Measurements from ENCODE around the gene PRKN.

PRKN gene

DNA sequence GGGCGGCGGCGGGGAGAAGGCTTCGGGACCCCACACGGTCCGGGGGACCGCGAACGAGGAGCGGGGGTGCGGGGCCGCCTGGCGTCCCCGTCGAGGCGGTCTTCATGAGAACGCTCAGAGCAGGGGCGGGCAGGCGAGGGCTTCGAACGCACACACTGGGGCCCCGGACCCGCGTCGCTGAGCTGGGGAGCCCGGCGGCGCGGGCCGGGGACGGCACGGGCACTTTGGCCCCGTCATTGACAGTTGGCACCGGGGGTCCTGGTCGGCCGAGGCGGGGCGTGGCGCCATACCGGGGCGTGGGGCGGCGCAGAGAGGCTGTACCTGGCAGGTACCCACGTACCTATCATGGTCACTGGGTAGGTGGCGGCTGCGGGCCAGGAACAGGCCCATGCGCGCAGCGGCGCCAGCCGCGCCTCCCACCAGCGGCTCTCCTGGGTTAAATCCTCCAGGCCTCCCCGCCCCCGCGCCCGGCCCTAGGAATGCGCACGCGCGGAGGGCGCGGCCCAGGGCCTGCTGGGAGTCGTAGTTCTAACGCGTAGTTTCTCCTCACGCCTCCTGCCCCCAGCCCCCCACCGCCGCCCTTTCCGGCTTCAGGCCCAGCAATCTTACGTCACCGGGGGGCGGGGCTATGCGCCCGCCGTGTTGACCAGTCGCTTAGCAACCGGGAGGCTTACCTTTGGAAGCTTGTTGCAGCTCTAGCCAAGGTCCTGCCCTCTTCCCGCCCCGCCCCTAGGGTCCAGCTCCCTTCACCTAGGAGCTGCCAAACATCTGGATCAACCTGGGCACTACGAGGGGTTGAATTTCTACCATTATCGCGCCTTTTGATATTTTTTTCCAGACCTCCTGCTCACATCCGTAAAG lies at the start of gene PRKN, which contains the start of gene PACRG:
PRKN (minus strand) TSS at position 445 of the 861 bp plus-strand sequence.
PACRG (plus strand) TSS at position 653 of the 861 bp plus-strand sequence.
- peak; percentile 97 for DNase-seq

DNA sequence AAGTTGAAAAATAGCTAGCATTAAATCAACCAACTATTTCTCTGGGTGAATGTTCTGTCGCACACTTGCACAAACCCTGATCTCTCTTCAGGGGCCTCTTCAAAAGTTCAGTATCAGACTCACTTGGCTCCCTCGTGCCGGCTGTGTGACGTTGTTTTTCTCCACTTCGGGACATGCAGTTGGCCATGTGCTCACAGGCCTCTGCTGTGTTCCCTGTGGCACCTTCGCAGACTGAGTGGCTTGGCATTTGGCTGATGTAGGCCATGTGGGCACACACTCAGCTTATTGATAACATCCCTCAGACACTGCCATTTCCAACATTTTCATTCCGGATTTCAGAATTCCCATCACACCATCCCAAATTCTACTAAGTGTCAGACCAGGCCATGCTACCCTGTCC lies 49.5 kb upstream of the PRKN start:
- DNase-seq: no peak

DNA sequence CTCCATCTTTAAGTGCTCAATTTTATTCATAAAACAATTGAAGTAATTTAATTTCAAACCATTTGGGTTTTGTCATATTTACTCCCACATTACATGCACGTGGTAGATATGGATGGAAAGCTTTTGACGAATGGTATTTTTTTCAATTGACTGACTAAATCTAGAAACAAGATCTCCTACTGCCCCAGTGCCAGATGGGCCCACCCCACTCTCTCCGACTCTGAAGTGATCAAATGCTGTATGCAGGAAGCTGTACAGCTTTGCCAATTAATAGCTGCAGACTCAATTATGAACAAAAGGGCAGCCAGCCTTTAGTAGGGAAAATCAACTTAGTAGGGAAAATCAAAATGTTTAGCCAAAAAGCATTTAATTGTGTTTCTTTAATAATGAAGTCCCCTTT lies 46.4 kb upstream of the PRKN start:
- DNase-seq: no peak

DNA sequence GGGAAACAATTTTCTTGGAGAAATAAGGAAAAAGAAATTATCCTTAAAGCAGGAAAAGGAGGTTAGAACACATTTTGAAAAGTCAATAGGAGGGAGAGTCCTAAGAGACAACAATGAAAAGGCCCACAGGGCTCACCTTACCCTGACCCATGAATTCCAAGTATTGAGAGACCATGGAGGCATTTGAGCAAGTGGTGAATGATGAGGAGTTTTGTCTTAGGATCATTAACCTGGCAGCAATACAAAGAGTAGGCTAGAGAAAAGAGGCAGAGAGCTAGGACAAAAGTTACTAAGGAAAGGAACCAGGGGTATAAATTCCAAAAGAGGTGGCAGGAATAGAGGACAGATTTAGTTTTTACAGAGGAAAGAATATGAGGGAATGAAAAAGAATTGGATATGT lies 44.9 kb upstream of the PRKN start:
- no peak for DNase-seq

DNA sequence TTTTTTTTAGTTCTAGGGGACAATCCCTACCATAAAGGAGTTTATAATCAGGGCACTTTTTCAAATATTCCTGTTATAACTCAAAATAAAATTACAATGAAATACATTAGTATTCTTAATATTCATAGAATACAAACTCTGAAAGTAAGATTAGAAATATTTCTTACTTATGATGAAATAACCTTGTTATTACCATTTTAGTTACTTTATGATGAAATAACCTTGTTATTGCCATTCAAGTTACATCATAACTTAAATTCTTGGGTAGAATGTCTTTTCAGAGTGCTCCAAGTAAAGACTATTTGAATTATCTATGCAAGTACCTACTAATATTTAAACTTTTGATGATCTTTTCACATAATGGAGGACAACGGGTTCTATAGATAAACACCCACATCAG lies 43.4 kb upstream of the PRKN start:
- no peak for DNase-seq

DNA sequence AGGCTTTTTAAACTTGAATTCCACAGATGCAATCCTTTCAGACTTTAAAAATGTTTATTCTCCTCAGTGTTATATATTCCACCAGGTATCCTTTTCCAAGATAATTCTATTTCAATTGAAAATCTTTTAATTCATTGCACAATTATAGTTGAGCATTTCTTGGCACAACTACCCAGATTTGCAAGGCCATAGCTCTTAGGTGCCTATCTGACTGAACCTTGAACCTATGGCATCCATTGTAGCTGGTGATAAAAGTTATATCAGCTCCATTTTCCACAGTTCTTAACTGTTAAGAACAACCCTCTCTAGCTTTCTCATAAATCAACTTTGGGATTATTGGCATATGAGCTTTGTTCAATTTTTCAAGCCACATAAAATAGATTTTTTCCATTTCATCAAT lies 42.6 kb upstream of the PRKN start:
- no peak for DNase-seq

DNA sequence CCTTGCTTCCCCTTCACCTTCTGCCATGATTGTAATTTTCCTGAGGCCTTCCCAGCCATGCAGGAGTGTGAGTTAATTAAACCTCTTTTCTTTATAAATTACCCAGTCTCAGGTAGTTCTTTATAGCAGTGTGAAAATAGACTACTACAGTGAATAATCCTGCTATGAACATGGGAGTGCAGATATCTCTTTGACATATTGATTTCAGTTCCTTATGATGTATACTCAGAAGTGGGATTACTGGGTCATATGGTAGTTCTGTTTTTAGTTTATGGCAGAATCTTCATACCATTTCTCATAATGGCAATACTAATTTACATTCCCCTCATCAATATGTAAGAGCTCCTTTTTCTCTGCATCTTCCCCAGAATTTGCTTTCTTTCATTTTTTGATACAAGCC lies 26.2 kb upstream of the PRKN start:
- DNase-seq: no peak

DNA sequence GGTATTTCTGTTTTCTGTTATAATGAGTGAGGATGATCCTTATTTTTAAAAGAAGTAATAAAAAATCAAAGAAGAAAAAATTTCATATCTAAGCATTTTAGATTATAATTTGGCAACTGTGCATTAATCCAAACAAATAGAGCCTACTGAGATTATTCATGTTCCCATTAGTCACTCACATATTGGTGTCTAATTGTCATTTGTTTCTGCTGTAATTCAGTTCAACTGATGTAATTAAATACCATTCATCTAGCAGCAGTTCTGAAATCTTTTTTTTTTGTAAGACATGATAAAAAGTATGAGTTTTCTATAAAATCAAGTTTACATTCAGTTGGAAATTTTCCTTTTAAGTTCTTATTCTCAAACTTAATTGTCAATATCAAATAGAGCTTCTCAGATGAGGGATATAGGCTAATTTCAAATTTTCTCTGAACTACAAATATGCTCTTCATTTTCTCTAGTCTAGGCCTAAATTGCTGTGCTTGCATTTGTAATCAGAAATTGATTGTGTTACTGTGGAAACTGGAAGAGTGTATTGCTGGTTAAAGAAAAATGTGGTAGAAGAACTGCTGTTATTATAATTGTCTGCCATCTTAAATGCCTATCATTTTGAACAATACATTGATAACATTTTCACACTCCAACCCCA lies 23.8 kb upstream of the PRKN start:
- no peak for DNase-seq

DNA sequence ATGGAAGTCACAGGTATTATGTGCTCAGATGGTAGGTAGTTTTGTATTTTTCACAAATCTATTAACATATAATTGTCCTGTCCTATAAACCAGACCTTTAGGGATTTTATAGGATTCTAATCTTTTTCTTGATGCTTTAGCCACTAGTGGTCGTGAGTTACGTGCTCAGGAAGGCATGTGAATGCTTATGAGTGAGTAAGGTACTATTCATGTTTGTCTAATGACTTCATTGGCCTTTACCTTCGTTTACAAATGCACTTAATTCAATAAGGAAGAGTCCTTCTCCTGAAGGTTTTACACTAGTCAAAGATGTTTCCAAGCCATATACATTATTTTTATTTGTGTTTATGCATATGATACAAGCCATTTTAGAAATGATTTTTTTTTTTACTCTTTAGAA lies 23.2 kb upstream of the PRKN start:
- DNase-seq: no peak

DNA sequence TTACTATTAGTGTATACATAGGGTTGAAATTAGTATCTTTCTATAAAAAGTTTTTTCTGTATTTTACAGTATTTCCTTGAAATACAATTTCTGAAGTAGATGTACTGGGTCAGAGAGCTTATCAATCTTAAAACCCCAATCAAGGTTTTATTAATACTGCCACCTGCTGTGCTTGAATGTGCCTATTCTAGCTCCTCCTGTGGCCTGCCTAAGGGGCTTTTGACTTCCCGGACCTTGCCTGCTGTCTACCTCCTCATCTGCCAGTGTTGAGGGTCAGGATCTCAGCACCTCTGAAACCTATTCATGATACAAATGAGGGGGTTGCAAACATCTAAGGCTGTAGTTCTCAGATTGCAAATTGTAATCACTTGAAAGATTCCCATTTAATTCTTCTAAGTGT lies 9.4 kb upstream of the PRKN start:
- no peak for DNase-seq

DNA sequence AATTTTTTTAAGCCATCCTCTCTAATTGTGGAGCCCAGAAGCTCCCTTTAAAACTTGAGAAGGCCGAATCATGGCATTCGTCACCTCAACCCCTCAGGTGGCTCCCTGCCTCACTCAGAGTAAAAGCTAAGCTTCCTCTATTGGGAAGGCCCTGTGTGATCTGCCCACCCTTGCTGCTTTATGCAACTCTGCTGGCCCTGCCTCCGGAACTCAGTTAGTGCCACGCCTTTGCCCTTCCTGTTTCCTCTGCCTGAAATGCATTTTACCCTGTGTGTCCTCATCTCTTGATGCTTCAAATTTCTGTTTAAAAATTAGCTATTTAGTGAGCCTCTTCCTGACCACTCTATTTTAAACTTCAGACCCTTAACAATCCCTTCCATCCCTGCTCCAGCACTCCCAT lies 5.9 kb upstream of the PRKN start:
- DNase-seq: no peak

DNA sequence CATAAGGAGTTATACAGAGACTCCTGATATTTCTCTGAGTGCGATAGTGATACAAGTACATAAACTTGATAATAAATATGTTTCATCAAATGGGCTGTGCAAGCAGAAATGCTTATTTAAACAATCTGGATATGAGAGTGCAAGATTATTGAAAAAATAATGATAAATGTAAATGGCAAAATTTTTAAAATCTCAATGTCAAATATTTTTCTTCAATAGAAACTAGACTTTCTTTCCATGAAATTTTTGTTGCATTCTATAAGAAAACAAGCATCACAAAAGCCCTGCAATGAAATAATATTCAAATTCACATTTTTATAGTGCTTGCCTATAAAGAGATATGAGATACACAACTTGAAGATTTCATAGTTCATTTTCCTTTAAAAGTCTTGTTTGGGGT lies 2.9 kb upstream of the PRKN start:
- no peak for DNase-seq

DNA sequence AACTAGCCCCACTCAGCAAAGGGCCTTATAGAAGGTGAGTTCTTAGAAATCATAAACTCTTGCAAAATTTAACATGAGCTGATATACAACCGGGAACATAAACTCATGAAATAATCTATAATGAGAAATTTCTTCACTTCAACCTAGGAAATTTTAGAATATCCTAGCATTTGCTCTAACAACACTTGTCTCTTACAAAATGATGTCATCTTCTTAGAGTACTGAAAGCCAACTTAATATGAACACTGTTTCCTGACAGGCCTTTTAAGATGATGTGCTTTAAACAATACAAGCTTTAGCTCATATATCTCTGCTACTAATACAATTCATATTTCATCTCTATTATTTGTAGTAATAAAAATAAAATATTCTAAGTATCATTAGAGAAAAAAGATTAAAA lies 1.1 kb upstream of the PRKN start:
- no peak for DNase-seq

DNA sequence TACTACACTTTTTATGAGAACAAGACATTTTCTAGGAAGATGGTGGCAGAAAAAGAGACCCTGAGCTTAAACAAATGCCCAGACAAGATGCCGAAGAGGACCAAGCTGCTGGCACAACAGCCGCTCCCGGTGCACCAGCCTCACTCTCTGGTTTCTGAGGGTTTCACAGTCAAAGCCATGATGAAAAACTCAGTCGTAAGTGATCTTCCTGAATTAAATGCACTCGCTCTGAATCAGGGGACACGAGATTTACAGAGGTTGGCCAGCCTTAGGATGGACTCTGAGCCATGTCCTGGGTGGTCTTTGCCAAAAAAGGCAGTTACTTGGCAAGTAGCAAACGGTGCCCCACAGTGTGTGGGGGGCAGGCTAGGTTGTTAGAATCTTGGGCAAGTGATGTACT lies 631 bp upstream of the PRKN start:
- no peak for DNase-seq

DNA sequence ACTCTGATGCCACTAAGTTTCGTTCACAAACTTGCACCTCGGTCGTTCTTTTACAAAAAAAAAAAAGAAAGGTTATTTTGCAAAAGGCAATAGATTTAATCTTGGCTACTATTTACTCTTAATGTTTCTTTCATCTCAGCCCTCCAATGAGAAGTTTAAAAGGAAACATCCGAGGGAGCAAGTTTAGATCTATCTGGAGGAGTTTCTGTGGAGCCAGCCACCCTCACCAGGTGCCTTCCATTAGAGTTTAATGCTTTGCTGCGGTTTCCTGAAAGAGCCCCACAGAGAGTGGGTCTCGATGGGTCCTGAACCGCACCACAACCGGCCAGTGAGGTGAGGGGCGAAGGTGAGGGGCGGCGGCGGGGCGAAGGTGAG lies 632 bp downstream of the PRKN start:
- DNase-seq: peak; percentile 2

DNA sequence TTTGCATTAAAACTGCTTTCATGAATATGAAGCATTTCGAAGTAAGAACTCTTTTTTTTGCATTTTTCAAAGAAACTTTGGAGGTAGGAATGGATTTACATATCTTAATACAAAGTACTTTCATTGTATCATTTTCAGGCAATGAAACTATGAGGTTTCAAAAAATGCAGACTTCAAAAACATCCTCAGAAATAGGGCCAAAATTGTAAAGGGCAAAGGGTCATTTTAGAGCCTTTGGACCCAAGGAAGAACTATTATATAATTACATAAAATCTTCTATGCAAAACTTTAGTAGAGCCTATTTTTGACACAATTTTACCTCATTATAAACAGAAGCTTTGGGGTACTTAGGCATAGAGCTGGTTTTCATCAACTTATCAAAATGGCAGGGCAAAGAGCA lies 4.9 kb downstream of the PRKN start:
- no peak for DNase-seq

DNA sequence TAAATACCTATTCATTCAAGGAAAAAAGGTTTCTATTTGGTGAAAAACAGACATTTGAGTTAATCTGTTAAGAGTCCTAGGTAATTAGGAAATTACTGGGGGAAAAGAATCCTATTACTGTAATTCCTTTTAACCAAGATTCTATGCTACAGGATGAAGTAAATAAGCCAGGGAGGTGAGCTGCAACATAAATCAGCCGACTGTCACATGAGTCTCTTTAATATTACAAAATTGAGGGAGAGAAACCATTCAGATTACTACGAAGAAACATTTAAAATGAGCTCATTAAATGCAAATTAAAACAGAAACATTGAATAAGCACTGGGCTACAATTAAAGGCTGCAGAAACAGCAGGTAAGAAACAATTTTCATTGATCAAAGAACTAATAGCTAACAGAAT lies 5.3 kb downstream of the PRKN start:
- DNase-seq: no peak

DNA sequence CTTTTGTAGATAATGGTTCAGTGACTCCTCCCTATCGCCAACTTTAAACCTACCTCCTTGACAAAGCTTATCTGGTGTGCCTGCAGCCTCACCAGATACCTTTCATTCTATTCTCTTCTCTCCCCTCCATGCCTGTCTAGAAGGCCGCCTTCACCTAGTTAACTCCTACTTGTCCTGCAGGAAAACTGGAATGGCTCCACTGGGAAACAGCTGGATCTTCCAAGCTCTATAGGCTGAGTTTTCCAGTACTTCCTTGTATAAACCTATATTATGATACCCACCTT lies 6.2 kb downstream of the PRKN start:
- no peak for DNase-seq

DNA sequence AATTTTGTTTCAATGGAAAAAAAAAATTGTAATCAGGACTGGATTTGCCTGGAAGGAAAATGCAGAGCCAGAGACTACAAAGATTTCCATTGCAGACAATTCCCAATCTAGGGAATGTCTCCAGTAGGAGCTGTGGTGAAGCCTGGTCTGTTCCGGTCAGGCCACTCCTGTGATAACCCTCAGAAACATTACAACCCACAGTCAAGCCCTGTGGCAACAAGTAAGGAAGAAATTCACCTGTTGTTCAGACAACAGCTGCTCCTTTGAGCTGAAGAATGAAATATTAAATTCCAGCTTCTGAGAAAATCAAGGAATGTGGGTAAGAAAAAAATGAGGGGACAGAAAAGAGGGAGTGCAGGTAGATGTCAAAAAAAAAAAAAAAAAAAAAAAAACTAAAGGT lies 8.0 kb downstream of the PRKN start:
- no peak for DNase-seq

DNA sequence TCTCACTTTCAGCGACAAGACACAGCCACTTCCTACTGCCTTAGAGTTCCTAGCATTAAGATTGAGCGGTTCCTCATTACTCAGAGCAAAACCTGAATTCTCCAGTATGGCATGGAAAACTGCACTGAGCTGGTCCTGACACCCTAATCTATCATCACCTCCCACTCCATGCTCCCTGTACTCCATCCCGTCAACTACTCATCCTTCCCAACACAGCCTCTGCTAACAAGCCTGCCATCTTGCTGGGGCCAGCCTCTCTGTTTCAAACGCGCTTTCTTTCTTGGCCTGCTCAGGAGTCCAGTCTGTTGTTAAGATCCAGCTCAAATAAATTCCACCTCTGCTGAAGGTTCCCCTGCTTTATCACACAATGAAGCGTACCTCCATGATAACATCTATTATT lies 12.0 kb downstream of the PRKN start:
- no peak for DNase-seq

DNA sequence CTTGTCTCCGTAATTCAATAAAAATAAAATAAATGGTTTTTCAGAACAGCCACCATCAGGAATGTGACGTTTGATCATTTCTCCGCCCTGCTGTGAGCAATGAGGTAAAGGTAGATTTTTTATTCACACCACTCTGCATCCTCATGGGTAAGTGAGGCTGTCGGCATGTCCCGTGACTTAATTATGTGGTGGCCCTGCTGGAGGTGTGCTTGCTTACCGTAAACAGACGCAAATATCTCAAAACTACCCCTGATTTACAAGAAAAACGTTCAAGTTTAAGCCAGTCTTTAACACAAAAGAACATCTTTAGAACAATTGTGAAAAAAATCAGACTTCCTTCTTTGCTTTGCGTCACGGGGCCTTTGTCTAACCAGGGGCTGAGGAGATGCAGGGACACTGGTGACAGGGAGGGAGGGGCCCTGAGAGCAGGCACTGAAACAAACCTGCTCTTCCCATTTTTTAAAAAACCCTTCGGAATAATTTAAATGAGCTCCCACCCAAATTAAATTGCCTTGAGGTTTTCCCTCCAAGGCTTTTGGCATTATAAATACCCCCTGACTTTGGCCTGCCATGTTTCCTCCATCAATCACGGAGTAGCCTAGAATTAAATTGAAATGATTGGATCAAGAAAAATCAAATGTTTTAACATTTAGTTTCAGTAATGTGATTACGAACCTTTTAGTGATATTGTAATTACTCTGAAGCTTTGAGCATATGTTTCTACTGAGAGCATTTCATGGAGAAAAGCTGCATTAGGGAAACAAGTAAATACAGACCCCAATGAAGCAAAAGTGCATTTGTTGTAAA lies 13.4 kb downstream of the PRKN start:
- no peak for DNase-seq

DNA sequence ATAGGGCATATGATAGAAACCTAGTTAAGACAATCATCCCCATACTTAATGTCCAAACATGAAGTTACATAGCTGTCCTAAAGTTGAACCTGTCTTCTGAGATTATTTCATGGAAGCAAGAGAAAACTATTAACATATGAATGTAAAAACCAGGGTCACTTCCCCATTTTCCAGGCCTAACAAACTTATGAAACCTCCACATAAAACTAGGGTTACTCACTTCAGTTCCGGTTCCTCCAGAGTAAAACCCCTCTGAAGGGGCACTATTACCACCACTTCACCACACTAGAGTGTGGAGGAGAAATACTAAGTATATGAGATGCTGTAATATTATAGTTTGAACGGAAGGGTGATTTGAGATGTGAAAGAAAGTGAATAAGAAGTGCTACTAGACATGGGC lies 14.9 kb downstream of the PRKN start:
- DNase-seq: no peak

DNA sequence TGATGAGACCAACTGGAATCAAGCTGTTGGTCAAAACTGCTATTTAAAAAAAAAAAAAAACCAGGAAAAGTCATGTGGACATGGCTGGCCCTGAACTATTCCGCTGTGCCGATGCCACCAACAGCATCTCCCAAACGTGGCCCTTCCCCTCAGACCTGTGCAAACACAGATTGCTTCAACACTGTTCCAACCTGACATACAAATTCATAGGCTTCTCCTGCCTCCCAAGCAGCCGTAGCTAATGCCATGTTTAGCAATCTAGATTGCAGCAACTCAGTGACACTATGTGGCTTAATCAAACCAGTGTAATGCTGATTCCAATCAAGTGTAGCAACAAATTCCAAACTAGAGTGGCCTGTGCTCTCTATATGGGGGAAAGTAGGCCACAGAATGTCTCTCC lies 16.2 kb downstream of the PRKN start:
- DNase-seq: no peak

DNA sequence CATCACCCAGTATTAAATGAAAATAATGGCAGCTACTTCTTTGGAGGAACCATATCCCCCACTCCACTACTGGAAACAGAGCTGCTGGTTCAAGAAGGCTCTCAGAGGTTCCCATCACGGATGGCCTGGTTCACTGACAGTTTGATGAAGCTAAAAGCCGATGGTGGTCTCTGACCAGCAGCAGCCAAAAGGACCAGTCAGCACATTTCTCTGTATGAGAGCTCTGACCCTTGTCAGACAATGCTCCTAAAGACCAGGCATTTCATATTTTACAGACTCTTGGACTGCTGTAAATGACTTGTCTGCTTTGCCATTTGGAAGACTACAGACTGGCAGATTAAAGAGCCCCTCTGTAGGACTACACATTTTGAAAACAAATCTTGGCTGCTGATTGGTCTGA lies 16.6 kb downstream of the PRKN start:
- no peak for DNase-seq

Data from activated CD4-positive, alpha-beta T cell treated with anti-CD3 and anti-CD28 coated beads, Interleukin-2, amount 50 U/mL, for 16 hours (primary cell).